ENCODE results near the gene RBM34. TPM values are rescaled to one million over a fixed set of nuclear protein-coding genes. Genes with fewer than 3 reads are reported as not detected.
A peak's percentile ranks its signal among the peaks of the same experiment; 100 is the strongest.
"Not testable (repeated sequence)": the region's sequence is repeated elsewhere in the genome, so short reads cannot be mapped to it uniquely, and the experiment has no call there.

Gene RBM34
- total RNA-seq, 1 experiment from 2014 or later, result 106 TPM

GRCh38 chr1:235168375-235168774, 7.3 kb upstream of the RBM34 start:
- Histone ChIP-seq H3K9me3 (ENCODE audit: insufficient read depth, low read depth) (no peaks in the 10 kb centered on the region), H3K27ac (no peak overlapping the region), H3K4me2 (no peak overlapping the region), H3K9me2 (ENCODE audit: insufficient read depth) (no peaks in the 10 kb centered on the region), H4K20me1 (ENCODE audit: insufficient read depth) (peaks cover 5% of the 10 kb centered on the region; the same call in 1 of the 2 replicates), H2AFZ (no peak overlapping the region), H3K79me2 (ENCODE audit: low read depth) (no peaks in the 10 kb centered on the region), H3K27me3 (ENCODE audit: insufficient read depth, low read depth) (no peaks in the 10 kb centered on the region), H3K36me3 (ENCODE audit: low read depth) (peaks cover 14% of the 10 kb centered on the region; the same call in 1 of the 2 replicates), H3F3A (ENCODE audit: insufficient read depth, low read depth) (peaks cover 31% of the 10 kb centered on the region; the same call in 1 of the 2 replicates), H3K4me1 (replicated peaks; ENCODE audit: insufficient read depth) (no peaks in the 10 kb centered on the region), H3K4me3 (no peak overlapping the region)
- no TSS peak for BruUV-seq (replicated peaks)
- no peak for DNase-seq
- CTCF ChIA-PET, result interaction anchor here (0.6 kb wide), 1 partner anchor 72 kb away, joined by 3 read pairs; no protein-coding TSS in a partner anchor
- intact Hi-C loops (cut with micrococcal nuclease; ENCODE audit: unreplicated experiment), result no loop called here
- POLR2A ChIA-PET (ENCODE audit: unreplicated experiment), result no interaction called here
- TF ChIP-seq, protein P1, sequence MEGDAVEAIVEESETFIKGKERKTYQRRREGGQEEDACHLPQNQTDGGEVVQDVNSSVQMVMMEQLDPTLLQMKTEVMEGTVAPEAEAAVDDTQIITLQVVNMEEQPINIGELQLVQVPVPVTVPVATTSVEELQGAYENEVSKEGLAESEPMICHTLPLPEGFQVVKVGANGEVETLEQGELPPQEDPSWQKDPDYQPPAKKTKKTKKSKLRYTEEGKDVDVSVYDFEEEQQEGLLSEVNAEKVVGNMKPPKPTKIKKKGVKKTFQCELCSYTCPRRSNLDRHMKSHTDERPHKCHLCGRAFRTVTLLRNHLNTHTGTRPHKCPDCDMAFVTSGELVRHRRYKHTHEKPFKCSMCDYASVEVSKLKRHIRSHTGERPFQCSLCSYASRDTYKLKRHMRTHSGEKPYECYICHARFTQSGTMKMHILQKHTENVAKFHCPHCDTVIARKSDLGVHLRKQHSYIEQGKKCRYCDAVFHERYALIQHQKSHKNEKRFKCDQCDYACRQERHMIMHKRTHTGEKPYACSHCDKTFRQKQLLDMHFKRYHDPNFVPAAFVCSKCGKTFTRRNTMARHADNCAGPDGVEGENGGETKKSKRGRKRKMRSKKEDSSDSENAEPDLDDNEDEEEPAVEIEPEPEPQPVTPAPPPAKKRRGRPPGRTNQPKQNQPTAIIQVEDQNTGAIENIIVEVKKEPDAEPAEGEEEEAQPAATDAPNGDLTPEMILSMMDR (conservative IDR thresholded peaks at IDR 0.05), result no peak
- TF ChIP-seq EZH2 (IDR thresholded peaks at IDR 0.05; ENCODE audit: low read depth), result no peak

- no peaks in the 10 kb centered on the region for H3K9me3 ChIP-seq (ENCODE audit: insufficient read depth, low read depth)
- H2AFZ ChIP-seq, result peak overlapping the region; percentile 88
- TSS peak; percentile 82 for BruUV-seq (replicated peaks)
- H3K9me2 ChIP-seq (ENCODE audit: insufficient read depth), result no peaks in the 10 kb centered on the region
- H3K4me1 ChIP-seq (replicated peaks; ENCODE audit: insufficient read depth), result peaks cover 16% of the 10 kb centered on the region
- DNase-seq, result no peak
- TF ChIP-seq, protein P1 (conservative IDR thresholded peaks at IDR 0.05), result no peak
- H3K4me2 ChIP-seq, result peak overlapping the region; percentile 82
- POLR2A ChIA-PET (ENCODE audit: unreplicated experiment), result interaction anchor here (0.7 to 0.9 kb wide), 2 partner anchors 28 to 192 kb away, joined by 3 to 30 read pairs; no protein-coding TSS in a partner anchor
- H3F3A ChIP-seq (ENCODE audit: insufficient read depth, low read depth), result peaks cover 21% of the 10 kb centered on the region
- peak overlapping the region; percentile 73 for H3K4me3 ChIP-seq
- intact Hi-C loops (cut with micrococcal nuclease; ENCODE audit: unreplicated experiment), result loop anchor here (2.0 to 5.0 kb wide), 3 partner anchors 165 to 343 kb away; partner anchors contain the start of genes ARID4B, B3GALNT2 and GGPS1
- CTCF ChIA-PET, result interaction anchor here (0.6 kb wide), 1 partner anchor 619 kb away, joined by 7 read pairs; no protein-coding TSS in a partner anchor
- H3K27me3 ChIP-seq (ENCODE audit: insufficient read depth, low read depth), result no peaks in the 10 kb centered on the region
- H3K27ac ChIP-seq, result peak overlapping the region; percentile 85
- H3K36me3 ChIP-seq (ENCODE audit: low read depth), result peaks cover 12% of the 10 kb centered on the region
- no peaks in the 10 kb centered on the region; the same call in 1 of the 2 replicates for H4K20me1 ChIP-seq (ENCODE audit: insufficient read depth)
- peaks cover 39% of the 10 kb centered on the region for H3K79me2 ChIP-seq (ENCODE audit: low read depth)
Observed at GRCh38 chr1:235161685-235162327, 756 bp upstream of the RBM34 start.

- no peaks in the 10 kb centered on the region; the same call in 1 of the 2 replicates for H4K20me1 ChIP-seq (ENCODE audit: insufficient read depth)
- H3K4me3 ChIP-seq, result peak overlapping the region; percentile 73
- H3K4me1 ChIP-seq (replicated peaks; ENCODE audit: insufficient read depth), result peaks cover 16% of the 10 kb centered on the region
- no peaks in the 10 kb centered on the region for H3K9me2 ChIP-seq (ENCODE audit: insufficient read depth)
- CTCF ChIA-PET, result interaction anchor here (0.6 kb wide), 1 partner anchor 344 kb away, joined by 5 read pairs; the partner anchor contains the start of gene B3GALNT2
- DNase-seq, result peak in 1 of 2 experiments; percentile 44
- H3K79me2 ChIP-seq (ENCODE audit: low read depth), result peaks cover 39% of the 10 kb centered on the region
- BruUV-seq (replicated peaks), result TSS peak; percentile 50
- H2AFZ ChIP-seq, result peak overlapping the region; percentile 88
- POLR2A ChIA-PET (ENCODE audit: unreplicated experiment), result interaction anchor here (0.5 to 0.9 kb wide), 7 partner anchors 25 to 789 kb away, joined by 3 to 6 read pairs (median 3); no protein-coding TSS in a partner anchor
- peaks cover 21% of the 10 kb centered on the region for H3F3A ChIP-seq (ENCODE audit: insufficient read depth, low read depth)
- no peaks in the 10 kb centered on the region for H3K27me3 ChIP-seq (ENCODE audit: insufficient read depth, low read depth)
- H3K4me2 ChIP-seq, result peak overlapping the region; percentile 82
- intact Hi-C loops (cut with micrococcal nuclease; ENCODE audit: unreplicated experiment), result loop anchor here (2.0 to 5.0 kb wide), 3 partner anchors 167 to 344 kb away; partner anchors contain the start of genes ARID4B, B3GALNT2 and GGPS1
- peaks cover 18% of the 10 kb centered on the region for H3K36me3 ChIP-seq (ENCODE audit: low read depth)
- H3K9me3 ChIP-seq (ENCODE audit: insufficient read depth, low read depth), result no peaks in the 10 kb centered on the region
- peak overlapping the region; percentile 85 for H3K27ac ChIP-seq
- TF ChIP-seq, protein P1 (conservative IDR thresholded peaks at IDR 0.05), result no peak
- TF ChIP-seq EZH2 (IDR thresholded peaks at IDR 0.05; ENCODE audit: low read depth), result no peak
Observed at GRCh38 chr1:235160383-235160956, 580 bp downstream of the RBM34 start.

- Histone ChIP-seq H3K4me3 (peak overlapping the region; percentile 73), H3K79me2 (ENCODE audit: low read depth) (peaks cover 39% of the 10 kb centered on the region), H3K36me3 (ENCODE audit: low read depth) (peaks cover 18% of the 10 kb centered on the region), H3K4me2 (peak overlapping the region; percentile 82), H3F3A (ENCODE audit: insufficient read depth, low read depth) (peaks cover 18% of the 10 kb centered on the region), H3K4me1 (replicated peaks; ENCODE audit: insufficient read depth) (peaks cover 16% of the 10 kb centered on the region)
- POLR2A ChIA-PET (ENCODE audit: unreplicated experiment); H3K27ac ChIP-seq; H3K9me3 ChIP-seq (ENCODE audit: insufficient read depth, low read depth); H3K9me2 ChIP-seq (ENCODE audit: insufficient read depth); H3K27me3 ChIP-seq (ENCODE audit: insufficient read depth, low read depth); H4K20me1 ChIP-seq (ENCODE audit: insufficient read depth); DNase-seq; H2AFZ ChIP-seq; BruUV-seq (replicated peaks): not testable (repeated sequence)
- intact Hi-C loops (cut with micrococcal nuclease; ENCODE audit: unreplicated experiment), result loop anchor here (2.0 to 5.0 kb wide), 3 partner anchors 167 to 345 kb away; partner anchors contain the start of genes ARID4B, B3GALNT2 and GGPS1
- CTCF ChIA-PET, result interaction anchor here (0.6 kb wide), 1 partner anchor 344 kb away, joined by 5 read pairs; the partner anchor contains the start of gene B3GALNT2
Observed at GRCh38 chr1:235159930-235160329, 1.1 kb downstream of the RBM34 start.

All from PC-9 (cell line).